ENCODE data around the gene ROBO2.

The ROBO2 gene, protein sequence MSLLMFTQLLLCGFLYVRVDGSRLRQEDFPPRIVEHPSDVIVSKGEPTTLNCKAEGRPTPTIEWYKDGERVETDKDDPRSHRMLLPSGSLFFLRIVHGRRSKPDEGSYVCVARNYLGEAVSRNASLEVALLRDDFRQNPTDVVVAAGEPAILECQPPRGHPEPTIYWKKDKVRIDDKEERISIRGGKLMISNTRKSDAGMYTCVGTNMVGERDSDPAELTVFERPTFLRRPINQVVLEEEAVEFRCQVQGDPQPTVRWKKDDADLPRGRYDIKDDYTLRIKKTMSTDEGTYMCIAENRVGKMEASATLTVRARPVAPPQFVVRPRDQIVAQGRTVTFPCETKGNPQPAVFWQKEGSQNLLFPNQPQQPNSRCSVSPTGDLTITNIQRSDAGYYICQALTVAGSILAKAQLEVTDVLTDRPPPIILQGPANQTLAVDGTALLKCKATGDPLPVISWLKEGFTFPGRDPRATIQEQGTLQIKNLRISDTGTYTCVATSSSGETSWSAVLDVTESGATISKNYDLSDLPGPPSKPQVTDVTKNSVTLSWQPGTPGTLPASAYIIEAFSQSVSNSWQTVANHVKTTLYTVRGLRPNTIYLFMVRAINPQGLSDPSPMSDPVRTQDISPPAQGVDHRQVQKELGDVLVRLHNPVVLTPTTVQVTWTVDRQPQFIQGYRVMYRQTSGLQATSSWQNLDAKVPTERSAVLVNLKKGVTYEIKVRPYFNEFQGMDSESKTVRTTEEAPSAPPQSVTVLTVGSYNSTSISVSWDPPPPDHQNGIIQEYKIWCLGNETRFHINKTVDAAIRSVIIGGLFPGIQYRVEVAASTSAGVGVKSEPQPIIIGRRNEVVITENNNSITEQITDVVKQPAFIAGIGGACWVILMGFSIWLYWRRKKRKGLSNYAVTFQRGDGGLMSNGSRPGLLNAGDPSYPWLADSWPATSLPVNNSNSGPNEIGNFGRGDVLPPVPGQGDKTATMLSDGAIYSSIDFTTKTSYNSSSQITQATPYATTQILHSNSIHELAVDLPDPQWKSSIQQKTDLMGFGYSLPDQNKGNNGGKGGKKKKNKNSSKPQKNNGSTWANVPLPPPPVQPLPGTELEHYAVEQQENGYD (N-terminal part only)

DNA sequence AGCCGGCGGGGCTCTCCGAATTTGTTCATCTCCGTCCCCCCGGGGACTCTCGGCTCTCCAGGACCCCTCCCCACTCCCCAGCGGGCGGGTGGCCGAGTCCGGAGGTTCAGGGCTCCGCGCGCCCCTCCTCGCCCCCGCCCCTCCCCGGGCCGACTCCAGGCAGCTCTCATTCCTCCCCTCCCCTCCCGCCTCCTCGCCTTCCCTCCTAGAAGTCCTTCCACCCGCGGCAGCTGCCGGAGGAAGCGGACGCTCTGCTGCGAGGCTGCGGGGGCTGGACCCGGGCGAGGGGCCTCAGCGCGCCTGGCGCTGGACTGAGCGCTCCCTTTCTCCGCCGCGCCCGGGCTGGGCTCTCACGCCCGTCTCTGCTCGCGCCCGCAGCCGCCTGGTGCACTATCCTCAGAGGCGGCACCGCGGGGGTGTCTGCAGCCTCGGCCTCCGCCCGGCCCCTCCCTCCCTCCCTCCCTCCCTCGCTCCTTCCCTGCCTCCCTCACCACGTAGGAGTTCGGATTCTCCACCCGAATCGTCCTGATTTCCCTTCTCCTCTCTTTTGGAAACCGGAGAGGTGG is at the start of gene ROBO2:
ROBO2 (plus strand) TSS at position 494 of the 566 bp plus-strand sequence. CDS start 687 bp downstream, outside the sequence.
- H3K4me3 ChIP-seq: peak within 1 kb of the TSS; percentile 38 to 59 (median 43)
- peak within 1 kb of the TSS in 15 of 21 experiments; percentile 18 to 72 (median 61) for H3K27ac ChIP-seq

- H3K27ac ChIP-seq: no peak overlapping the region
- H3K4me3 ChIP-seq: no peak overlapping the region
Measured at GRCh38 chr3:76990606-76991005, 49.3 kb upstream of the ROBO2 start.

DNA sequence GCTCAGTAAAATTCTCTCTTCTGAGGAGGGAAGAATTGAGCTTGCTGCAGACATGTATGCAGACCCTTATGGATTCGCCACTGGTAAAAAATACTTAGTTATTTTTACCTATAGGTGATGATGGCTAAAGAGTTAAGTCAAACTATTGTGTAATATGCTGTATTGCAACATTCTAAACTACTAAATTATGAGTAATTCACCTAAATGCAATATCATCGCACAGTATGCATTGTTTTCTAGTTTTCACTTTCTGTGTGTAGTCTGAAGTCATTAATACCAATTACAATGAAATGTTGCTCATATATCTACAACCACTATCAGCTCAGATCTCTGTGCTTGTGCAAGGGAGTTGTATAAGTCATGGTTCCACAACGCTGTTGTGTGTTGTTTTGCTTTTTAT is 48.7 kb upstream of the ROBO2 start:
- Histone ChIP-seq H3K4me3 (no peak overlapping the region), H3K27ac (no peak overlapping the region)

DNA sequence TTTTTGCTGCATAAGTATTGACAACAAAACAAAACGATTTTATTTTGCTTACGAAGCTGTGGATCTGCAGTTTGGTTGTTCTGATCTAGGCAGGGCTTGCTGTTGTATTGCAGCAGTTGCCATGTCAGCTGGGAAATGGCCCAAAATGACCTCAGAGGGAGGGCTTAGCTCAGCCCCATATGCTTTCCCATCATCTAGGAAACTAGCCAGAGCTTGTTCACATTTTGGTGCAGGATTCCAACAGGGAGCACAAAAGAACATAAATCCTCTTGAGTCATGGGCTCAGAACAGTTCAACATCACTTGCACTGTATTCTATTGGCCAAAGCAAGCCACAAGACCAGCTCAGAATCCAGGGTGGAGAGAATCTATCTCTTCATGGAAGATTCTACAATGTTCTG is 42.2 kb upstream of the ROBO2 start:
- Histone ChIP-seq H3K4me3 (no peak overlapping the region), H3K27ac (peak overlapping the region in 1 of 21 experiments; percentile 35)

DNA sequence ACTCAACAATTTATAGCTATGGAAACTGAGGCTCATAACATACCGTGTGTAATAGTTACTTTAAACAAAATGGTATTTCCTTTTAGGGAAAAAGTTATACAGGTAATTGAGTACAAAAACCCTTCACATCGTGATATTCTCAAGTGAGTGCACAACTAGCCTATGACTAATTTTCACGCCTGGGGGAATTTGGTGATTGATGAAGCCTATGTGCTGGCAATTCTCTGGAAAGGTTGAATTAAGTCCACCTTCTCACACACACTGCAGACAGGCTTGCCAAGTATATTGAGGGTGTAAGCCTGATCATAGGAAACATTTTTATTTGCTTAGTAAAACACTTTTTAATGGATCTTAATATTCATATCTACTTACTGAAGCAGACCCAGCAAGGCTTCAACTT is 41.3 kb upstream of the ROBO2 start:
- H3K4me3 ChIP-seq: no peak overlapping the region

DNA sequence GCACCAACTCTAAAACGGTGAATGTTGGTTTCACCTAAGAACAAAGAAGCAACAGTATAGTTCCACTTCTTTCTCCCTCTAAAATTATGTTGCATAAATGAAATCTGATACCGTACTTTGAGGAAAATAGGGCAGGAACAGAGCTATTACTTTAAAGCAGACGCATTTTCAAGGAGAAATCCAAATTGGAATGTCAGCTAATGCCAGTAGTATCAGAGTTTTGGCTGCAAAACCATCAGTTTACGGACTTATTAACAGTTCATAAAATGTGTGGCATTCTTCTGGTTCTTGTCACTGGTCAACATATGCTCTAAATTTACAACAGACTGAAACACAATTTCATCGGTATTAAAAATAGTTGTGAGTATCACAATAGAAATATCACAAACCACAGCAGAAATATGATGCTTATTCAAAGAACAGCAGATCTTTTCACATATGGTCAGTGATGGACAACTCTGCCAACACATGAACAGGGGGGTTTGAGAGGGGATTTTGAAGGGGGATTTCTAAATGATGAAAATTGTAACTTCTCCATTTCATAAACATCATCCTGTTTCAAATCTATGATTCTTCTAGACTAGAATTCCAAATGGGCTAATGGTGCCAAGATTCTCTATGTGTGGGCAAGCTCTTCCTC is 38.7 kb upstream of the ROBO2 start:
- Histone ChIP-seq H3K4me3 (no peak overlapping the region), H3K27ac (peak overlapping the region in 1 of 21 experiments; percentile 10)

More for the DNA sequence above, 41.3 kb upstream of the ROBO2 start:
- no peak overlapping the region for H3K27ac ChIP-seq

DNA sequence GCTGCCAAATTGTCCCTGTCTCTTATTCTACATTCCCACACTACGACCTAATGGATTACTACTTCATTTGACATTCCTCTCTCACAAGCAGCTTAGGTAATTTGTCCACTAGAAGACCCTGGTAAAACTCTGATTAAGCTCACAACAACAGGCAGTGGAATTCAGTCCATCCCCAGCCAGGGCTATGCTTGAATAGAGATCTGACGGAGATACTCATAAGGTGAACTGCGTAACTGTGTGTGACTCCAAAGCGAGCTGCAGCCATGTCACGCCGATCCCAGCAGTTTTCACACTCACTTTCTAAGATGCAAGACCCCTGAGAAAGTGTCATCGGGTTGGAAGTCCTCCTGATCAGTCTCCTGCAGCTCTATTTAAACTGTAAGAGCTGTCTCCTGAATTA is 25.7 kb upstream of the ROBO2 start:
- Histone ChIP-seq H3K4me3 (no peak overlapping the region), H3K27ac (no peak overlapping the region)

DNA sequence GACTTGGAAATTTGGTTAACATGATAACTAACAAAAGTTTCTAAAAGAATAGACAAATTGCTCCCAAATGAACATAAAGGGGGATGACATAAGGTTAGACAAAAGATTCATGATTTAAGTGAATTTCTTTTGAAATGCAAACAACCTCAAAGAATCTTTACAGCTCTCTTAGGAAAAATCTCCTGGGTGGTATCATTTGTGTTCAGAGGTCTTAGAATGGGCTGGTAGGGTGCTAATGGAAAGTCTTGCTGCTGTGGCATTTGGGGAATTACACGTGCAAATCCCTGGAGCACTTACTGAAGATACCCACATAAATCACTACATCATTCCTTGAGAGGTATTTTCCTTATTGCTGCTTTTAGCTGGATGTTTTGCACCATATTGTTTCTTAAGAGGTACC is 14.4 kb upstream of the ROBO2 start:
- no peak overlapping the region for H3K4me3 ChIP-seq
- no peak overlapping the region for H3K27ac ChIP-seq

- Histone ChIP-seq H3K4me3 (no peak overlapping the region), H3K27ac (peak overlapping the region in 1 of 21 experiments; percentile 21)
Measured at GRCh38 chr3:77026904-77027634, 12.8 kb upstream of the ROBO2 start.

DNA sequence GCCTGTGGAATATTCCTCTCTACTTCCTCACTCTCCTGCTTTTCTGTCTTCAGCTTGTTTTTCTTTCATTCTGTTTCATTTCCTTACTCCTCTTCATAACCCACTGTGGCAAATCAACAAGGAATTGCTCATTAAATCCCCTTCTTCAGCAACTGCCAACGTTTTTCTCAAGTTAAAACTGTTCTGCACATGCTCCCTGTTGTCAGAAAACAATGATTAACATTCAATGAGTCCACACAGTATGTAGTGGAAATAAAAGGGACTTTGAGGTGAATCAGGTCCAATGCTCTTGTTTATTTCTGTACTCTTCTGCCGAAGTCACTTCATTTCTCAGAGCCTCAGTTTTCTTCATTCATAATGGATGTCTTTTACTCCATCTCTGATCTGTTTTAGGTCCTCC is 11.9 kb upstream of the ROBO2 start:
- Histone ChIP-seq H3K27ac (peak overlapping the region in 1 of 21 experiments; percentile 21), H3K4me3 (no peak overlapping the region)

DNA sequence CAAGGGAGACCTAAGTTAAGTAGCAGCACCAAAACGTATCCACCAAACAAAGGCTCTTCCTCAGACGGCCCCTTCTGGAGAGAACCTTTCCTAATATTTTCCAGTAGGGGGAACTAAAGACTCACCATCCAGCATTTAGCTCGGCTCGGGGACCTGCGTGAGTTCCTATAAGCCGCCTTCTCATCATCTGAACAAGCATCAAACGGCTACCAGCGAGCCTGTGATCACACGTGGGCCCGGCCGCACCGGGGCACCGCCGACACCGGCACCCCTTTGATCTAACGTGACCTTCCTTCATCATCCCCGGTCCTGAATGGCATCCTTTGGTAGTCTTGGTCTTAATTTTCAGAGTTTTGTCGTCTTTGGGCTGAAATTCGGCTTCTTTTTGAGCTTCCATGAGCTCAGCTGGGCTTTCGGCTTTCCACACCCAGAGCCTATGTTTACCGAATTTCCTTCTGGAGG is 1.4 kb upstream of the ROBO2 start:
- Histone ChIP-seq H3K27ac (peak overlapping the region in 6 of 21 experiments; percentile 3 to 72 (median 20)), H3K4me3 (peak overlapping the region; percentile 38 to 59 (median 43))

DNA sequence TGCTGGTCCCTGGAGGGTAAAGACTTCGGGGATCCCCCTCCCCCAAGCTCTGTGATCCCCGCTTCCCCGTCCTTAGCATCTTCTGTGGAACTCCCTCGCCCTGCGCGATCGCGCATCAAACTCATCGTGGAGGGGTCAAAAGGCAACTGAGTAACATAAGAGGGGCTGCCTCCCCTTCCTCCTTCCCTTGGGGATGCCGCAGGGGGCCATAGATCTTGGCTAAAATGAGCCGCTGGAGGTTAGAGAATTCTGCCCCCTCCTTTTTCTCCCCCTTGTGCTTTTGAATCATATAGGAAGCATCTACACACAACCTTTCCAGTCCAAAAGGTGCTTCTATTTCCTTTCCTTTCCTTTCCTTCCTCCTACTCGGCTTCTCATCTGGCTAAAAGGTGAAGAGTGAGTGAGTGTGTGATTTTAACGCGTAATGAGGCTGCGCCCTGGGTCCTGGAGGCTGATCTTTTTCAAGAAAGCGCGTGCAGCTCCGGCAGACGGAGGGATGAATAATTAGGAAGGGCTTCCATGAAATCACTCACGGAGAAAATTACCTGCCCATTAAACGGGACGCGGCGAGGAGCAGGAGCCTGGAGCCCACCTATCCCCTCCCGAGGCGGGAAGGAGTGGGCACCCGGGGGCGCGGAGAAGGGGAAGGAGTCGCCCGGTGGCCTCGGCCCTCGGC is 831 bp upstream of the ROBO2 start:
- peak overlapping the region in 15 of 21 experiments; percentile 18 to 72 (median 61) for H3K27ac ChIP-seq
- peak overlapping the region; percentile 38 to 59 (median 43) for H3K4me3 ChIP-seq

- Histone ChIP-seq H3K27ac (peak overlapping the region in 6 of 21 experiments; percentile 5 to 72 (median 62)), H3K4me3 (peak overlapping the region; percentile 38 to 59 (median 43))
Measured at GRCh38 chr3:77040216-77040615, 317 bp downstream of the ROBO2 start.

DNA sequence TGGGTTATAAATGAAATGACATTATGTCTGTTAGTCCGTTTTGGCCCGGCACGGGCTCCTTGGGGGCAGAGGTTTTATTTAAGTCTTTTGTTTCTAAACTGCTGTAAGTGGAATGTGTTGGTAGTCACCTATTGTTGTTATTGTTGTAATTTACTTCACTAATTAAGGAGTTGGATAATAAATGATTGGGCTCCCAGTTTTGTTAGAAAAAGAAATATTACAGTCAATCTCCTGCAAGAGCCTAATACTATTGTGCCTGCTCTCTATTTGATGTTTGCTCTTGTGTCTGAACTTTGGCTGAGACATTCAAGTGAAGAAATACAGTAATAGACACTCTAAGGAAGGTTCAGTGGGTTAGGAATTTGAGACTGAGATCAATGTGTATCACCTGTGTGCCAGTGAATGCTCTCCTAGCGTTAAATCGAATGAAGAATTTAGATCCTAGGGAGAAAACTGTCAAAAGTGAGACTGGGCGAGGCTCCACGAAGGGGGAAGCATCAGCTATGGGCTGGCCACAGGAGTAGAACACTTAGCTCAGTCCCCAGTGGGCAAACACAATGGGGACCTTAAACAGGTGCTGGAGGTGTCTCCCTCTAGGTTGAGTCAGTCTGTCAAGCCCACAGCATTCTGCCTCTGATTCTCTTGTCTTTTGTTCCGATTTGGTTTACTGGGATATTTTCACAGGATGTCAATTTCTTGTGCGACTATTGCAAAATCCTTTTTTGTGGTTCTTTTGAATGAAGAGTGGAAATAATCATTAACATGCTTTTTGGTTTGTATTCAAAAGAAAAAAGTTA is 1.2 kb downstream of the ROBO2 start:
- Histone ChIP-seq H3K27ac (peak overlapping the region in 1 of 21 experiments; percentile 72), H3K4me3 (peak overlapping the region in 4 of 7 experiments; percentile 10 to 59 (median 46))

DNA sequence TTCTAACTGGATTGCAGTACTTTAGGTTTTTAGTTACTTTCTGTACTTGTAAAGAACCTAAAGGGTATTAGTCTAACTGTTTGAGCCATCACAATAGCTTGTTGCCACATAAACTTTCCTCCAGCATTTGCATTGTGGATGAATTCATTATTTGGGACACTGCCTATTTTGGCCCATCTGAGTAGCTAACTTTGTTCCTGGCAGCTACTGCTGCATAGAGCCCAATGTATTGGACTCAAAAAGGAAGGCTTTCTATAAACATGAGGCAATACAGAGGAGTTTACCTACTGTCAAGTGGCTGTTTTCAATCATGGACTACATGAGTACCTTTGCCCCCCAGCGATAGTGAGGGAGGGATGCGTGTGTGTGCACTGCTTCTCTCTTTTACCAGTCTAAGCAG is 1.9 kb downstream of the ROBO2 start:
- H3K27ac ChIP-seq: no peak overlapping the region
- H3K4me3 ChIP-seq: peak overlapping the region in 1 of 7 experiments; percentile 10

DNA sequence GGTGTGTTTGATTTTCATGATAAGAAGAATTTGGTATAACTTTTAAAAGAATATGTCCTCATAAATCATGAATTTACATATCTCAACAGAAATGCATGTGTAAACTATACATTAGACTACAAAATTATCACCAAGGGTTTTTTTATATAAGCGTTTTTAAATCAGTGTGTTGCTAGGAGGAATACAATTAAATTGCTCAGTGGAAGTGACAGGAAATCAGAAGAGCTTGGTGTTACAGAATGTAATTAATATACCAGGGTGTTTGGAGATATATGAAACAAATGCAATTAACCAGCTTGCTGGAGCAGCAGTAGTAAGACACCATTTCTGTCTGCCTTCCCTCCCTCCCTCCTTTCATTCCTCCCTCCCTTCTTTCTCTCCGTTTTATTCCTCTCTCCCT is 2.4 kb downstream of the ROBO2 start:
- no peak overlapping the region for H3K27ac ChIP-seq

DNA sequence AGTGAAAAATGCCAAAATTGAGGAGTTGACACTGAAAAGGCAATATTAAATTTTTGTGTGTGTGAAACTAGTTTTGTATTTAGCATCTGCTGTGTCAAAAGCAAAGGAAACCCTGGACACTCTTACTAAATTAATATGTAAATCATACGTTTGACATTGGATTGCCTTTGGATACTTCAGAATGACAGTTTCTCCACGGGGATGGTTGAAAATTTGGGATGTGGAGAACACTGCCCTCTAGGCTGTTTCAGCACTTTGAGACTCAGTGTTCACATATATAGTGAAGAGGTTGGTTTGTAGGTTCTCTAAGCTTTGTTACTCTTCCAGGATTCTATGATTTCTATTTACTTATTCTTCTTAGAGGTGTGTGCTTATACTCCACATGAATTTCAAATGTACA is 3.0 kb downstream of the ROBO2 start:
- H3K4me3 ChIP-seq: no peak overlapping the region
- no peak overlapping the region for H3K27ac ChIP-seq

More for the DNA sequence above, 2.4 kb downstream of the ROBO2 start:
- H3K4me3 ChIP-seq: no peak overlapping the region

Data from skin epidermis (tissue), 12 donors.